ENCODE results near the gene RPRD2. TPM values are rescaled to one million over a fixed set of nuclear protein-coding genes. Genes with fewer than 3 reads are reported as not detected.

The RPRD2 gene
- total and polyA plus RNA-seq, 2 experiments from 2014 or later: 16.8 to 20.4 TPM

DNA sequence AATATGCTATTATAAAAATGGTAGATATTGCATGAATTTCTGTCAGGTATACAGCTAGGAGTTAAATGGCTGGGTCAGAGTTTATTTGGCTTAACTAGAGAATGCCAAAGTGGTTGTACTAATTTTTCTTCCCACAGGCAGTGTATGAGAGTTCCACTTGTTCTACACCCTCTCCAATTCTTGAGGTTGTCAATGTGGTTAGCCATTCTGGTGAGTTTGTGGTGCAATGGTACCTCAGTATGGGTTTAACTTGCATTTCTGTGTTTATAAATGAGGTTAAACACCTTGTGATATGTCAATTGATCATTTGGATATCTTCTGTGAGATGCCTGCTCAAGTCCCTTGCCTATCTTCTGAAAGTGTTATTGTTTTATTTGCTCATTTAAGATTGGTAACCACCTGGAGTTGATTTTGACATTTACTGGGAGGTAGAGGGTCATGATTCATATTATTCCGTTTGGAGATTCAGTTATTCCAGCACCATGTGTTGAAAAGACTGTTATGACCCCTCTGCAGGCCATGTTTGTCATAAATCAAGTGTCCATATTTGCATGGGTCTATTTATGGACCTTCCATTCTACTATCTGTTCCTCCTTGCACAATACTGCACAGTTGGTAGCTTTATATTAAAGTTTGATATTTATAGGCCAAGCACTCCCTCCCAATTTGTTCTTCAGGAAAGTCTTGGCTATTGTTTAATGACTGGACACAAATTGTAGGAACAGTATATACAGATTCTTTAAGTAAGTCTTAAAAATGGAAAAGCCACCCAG, 157.4 kb downstream of the RPRD2 start:
- Histone ChIP-seq H3F3A (replicated peaks; ENCODE audit: low read depth) (0 out of 2 replicates have a peak, but pooled peaks cover 10% of the 10 kb centered on the region), H3K4me2 (no peak overlapping the region), H3K4me1 (ENCODE audit: insufficient read depth) (peaks cover 5% of the 10 kb centered on the region; the same call in 1 of the 2 replicates), H3K36me3 (ENCODE audit: insufficient read depth) (no peaks in the 10 kb centered on the region), H2AFZ (no peak overlapping the region), H3K27me3 (ENCODE audit: insufficient read depth) (no peaks in the 10 kb centered on the region), H3K4me3 (no peak overlapping the region), H3K79me2 (replicated peaks; ENCODE audit: insufficient read depth) (no peaks in the 10 kb centered on the region), H3K9me2 (ENCODE audit: insufficient read depth) (no peaks in the 10 kb centered on the region), H4K20me1 (replicated peaks; ENCODE audit: insufficient read depth) (no peaks in the 10 kb centered on the region), H3K27ac (ENCODE audit: low read depth) (no peak overlapping the region)
- TF ChIP-seq ETS1 (IDR thresholded peaks at IDR 0.05): no peak
- TF ChIP-seq CREB1 (CRISPR knock-in tag; IDR thresholded peaks at IDR 0.05; ENCODE audit: low read depth): no peak
- no peak for TF ChIP-seq REST (IDR thresholded peaks at IDR 0.05; ENCODE audit: unreplicated experiment)
- TF ChIP-seq JUNB (IDR thresholded peaks at IDR 0.05; ENCODE audit: unreplicated experiment): no peak
- TF ChIP-seq ZNF462 (CRISPR knock-in tag; IDR thresholded peaks at IDR 0.05): no peak
- no peak for TF ChIP-seq EZH2 (IDR thresholded peaks at IDR 0.05; ENCODE audit: low read depth, unreplicated experiment)
- no peak for TF ChIP-seq NANOG (IDR thresholded peaks at IDR 0.05; ENCODE audit: borderline replicate concordance)
- TF ChIP-seq POLR2AphosphoS5 (IDR thresholded peaks at IDR 0.05; ENCODE audit: low read depth): no peak
- TF ChIP-seq EZH2phosphoT487 (IDR thresholded peaks at IDR 0.05; ENCODE audit: unreplicated experiment): no peak
- no peaks in the 10 kb centered on the region for H3K36me3 Mint-ChIP-seq (ENCODE audit: low read depth)
- H3K27me3 Mint-ChIP-seq (ENCODE audit: insufficient read depth, low read depth, poor library complexity): peaks cover 3% of the 10 kb centered on the region
- H3K4me1 Mint-ChIP-seq: peaks cover 5% of the 10 kb centered on the region
- ATAC-seq (no peak), DNase-seq (ENCODE audit: low spot score) (no peak)
- no peaks in the 10 kb centered on the region for H3K9me3 Mint-ChIP-seq
- no peak overlapping the region for H3K4me3 Mint-ChIP-seq
- H3K27ac Mint-ChIP-seq: no peak overlapping the region
